Measurements from ENCODE around the gene SCO2. TPM values are rescaled to one million over a fixed set of nuclear protein-coding genes. Genes with fewer than 3 reads are reported as not detected.

Gene SCO2
- total RNA-seq, 2 donors from 2014 or later = 3.5 to 4.5 TPM

- H3K27ac ChIP-seq = no peak overlapping the region
- H3K36me3 ChIP-seq = no peaks in the 10 kb centered on the region
- no peaks in the 10 kb centered on the region for H3K9me3 ChIP-seq
- H3K4me1 ChIP-seq (ENCODE audit: control insufficient read depth in 1 of 2, low read depth in 2 of 2) = no peaks in the 10 kb centered on the region
- DNase-seq (ENCODE audit: low spot score) (no peak), ATAC-seq (ENCODE audit: insufficient number of reproducible peaks, low FRiP score, low read depth) (no peak)
- no peak overlapping the region for H3K4me3 ChIP-seq
- no peaks in the 10 kb centered on the region for H3K27me3 ChIP-seq (replicated peaks; ENCODE audit: insufficient read depth)
- no peak for TF ChIP-seq CTCF (IDR thresholded peaks at IDR 0.05)
Measured at GRCh38 chr22:50571264-50572175, 46.1 kb upstream of the SCO2 start.

DNA sequence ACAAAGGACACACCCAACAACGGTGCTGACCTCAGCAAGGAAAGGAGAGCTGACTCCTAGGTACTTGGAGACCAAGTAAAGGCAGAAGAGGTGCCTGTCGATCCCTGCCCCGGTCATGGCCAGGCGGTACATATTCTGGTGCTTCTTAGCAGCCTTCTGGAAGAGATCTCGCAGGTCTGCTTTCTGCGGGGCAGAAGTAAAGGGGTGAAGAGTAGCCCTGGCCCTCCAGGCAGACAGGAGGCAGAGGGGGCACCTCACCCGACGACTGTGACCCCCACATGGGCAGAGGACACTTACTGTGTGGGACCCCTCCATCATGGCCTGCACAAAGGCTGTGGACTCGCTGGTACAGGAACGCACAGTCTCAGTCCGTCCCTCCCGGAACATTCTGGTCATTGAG, 45.5 kb upstream of the SCO2 start:
- no peaks in the 10 kb centered on the region for H3K27me3 ChIP-seq (replicated peaks; ENCODE audit: insufficient read depth)
- DNase-seq (ENCODE audit: low spot score) (no peak), ATAC-seq (ENCODE audit: insufficient number of reproducible peaks, low FRiP score, low read depth) (no peak)
- no peaks in the 10 kb centered on the region for H3K9me3 ChIP-seq
- no peak overlapping the region for H3K4me3 ChIP-seq
- TF ChIP-seq CTCF (IDR thresholded peaks at IDR 0.05) = no peak
- no peak overlapping the region for H3K27ac ChIP-seq
- no peaks in the 10 kb centered on the region for H3K36me3 ChIP-seq
- H3K4me1 ChIP-seq (ENCODE audit: control insufficient read depth in 1 of 2, low read depth in 2 of 2) = no peaks in the 10 kb centered on the region

- ATAC-seq (ENCODE audit: insufficient number of reproducible peaks, low FRiP score, low read depth) (no peak), DNase-seq (ENCODE audit: low spot score) (no peak)
Measured at GRCh38 chr22:50569896-50570535, 44.6 kb upstream of the SCO2 start.

DNA sequence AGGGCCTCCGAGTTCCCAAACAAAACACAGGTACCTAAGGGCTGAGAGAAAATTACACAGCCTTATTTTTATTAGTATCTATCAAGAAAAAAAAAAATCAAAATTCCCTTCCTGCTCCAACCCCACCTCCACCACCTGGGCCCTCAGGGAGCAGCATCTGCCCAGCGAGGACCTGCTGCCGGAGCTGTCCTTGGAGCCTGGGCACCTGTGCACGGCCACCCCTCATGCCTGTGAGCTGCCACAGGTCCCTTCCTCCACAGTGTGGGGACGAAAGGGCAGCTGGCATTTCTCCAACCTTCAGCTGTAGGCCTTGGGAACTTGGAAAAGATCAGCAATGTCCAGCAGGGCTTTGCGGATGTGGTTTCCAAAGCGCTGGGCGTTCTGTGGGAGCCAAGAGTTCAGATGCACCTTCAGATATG, 43.7 kb upstream of the SCO2 start:
- H3K4me3 ChIP-seq = no peak overlapping the region
- H3K9me3 ChIP-seq = no peaks in the 10 kb centered on the region
- H3K36me3 ChIP-seq = no peaks in the 10 kb centered on the region
- H3K27me3 ChIP-seq (replicated peaks; ENCODE audit: insufficient read depth) = no peaks in the 10 kb centered on the region
- TF ChIP-seq CTCF (IDR thresholded peaks at IDR 0.05) = no peak
- peaks cover 0 to 2% of the 10 kb centered on the region in 2 donors for H3K4me1 ChIP-seq (ENCODE audit: control insufficient read depth in 1 of 2, low read depth in 2 of 2)
- no peak overlapping the region for H3K27ac ChIP-seq
- DNase-seq (ENCODE audit: low spot score) = no peak
- ATAC-seq (ENCODE audit: insufficient number of reproducible peaks, low FRiP score, low read depth) = no peak

More at GRCh38 chr22:50569896-50570535, 44.6 kb upstream of the SCO2 start:
- no peak overlapping the region for H3K27ac ChIP-seq
- H3K4me1 ChIP-seq (ENCODE audit: control insufficient read depth in 1 of 2, low read depth in 2 of 2) = no peaks in the 10 kb centered on the region
- H3K9me3 ChIP-seq = no peaks in the 10 kb centered on the region
- H3K36me3 ChIP-seq = no peaks in the 10 kb centered on the region
- no peak overlapping the region for H3K4me3 ChIP-seq
- no peak for TF ChIP-seq CTCF (IDR thresholded peaks at IDR 0.05)
- H3K27me3 ChIP-seq (replicated peaks; ENCODE audit: insufficient read depth) = no peaks in the 10 kb centered on the region

DNA sequence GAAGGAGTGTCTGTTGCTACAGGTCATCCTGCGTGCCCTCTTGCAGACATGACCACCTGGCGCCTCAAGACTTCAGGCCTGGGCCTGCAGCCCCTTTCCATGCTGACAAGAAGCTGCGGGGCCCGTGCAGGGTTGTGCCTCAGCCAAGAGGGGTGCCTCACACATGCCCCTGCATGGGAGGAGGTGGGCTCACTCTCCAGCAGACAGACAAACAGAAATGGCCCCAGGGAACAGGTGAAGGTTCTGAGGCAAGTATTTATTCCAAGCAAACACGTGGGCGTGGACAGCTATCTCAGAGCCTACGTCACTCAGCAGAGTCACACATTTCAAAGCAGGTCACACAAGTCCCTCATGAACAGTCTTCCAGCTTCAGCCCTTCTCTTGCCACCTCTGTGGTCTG, 43.2 kb upstream of the SCO2 start:
- TF ChIP-seq CTCF (IDR thresholded peaks at IDR 0.05) = no peak
- Histone ChIP-seq H3K4me1 (ENCODE audit: control insufficient read depth in 1 of 2, low read depth in 2 of 2) (peaks cover 4 to 6% of the 10 kb centered on the region in 2 donors), H3K27me3 (replicated peaks; ENCODE audit: insufficient read depth) (no peaks in the 10 kb centered on the region), H3K36me3 (no peaks in the 10 kb centered on the region), H3K9me3 (no peaks in the 10 kb centered on the region), H3K4me3 (no peak overlapping the region), H3K27ac (no peak overlapping the region)
- DNase-seq (ENCODE audit: low spot score) (no peak), ATAC-seq (ENCODE audit: insufficient number of reproducible peaks, low FRiP score, low read depth) (no peak)
